RWPE1 (cell line): ENCODE data around the gene ZNF326.

Experiments used
- CTCF ChIA-PET: fragments of 350-600 bp; sonication (Branson Sonifier 250); formaldehyde crosslinking; extraction: SDS; loops from one replicate; lab custom pipeline; 2021; lab: Yijun Ruan, JAX
- POLR2A ChIA-PET: fragments of 400-600 bp; formaldehyde crosslinking; extraction: SDS; loops from one replicate; lab custom pipeline; 2020; ENCODE audit warnings: antibody characterized with exemption; ENCODE audit not compliant: low non-redundant PET; lab: Yijun Ruan, JAX
- DNase-seq: peaks from one replicate; pipeline ENCODE4 v3.0.0; 2012; ENCODE audit warnings: low spot score
- H3K27ac ChIP-seq: fragments of 450-650 bp; 2 replicates; pipeline ENCODE4 v1.5.1; 2017
- CTCF ChIP-seq: fragments of 450-650 bp; conservative IDR thresholded peaks from 2 replicates; pipeline ENCODE4 v1.5.1; 2017; ENCODE audit warnings: low read depth, mild to moderate bottlenecking

Gene ZNF326

GRCh38 chr1:89965193-89965768, 29.6 kb upstream of the ZNF326 start:
- POLR2A ChIA-PET = no interaction called here
- no peak for TF ChIP-seq CTCF
- DNase-seq = no peak
- CTCF ChIA-PET = no interaction called here
- H3K27ac ChIP-seq = peak overlapping the region; percentile 52; the same call in 1 of the 2 replicates

GRCh38 chr1:89966656-89967055, 28.3 kb upstream of the ZNF326 start:
- CTCF ChIA-PET = interaction anchor here (0.6 to 0.7 kb wide), 2 partner anchors 9 to 24 kb away, joined by 3 read pairs; no protein-coding TSS in a partner anchor
- POLR2A ChIA-PET = no interaction called here
- no peak for DNase-seq
- no peak overlapping the region for H3K27ac ChIP-seq
- no peak for TF ChIP-seq CTCF

DNA sequence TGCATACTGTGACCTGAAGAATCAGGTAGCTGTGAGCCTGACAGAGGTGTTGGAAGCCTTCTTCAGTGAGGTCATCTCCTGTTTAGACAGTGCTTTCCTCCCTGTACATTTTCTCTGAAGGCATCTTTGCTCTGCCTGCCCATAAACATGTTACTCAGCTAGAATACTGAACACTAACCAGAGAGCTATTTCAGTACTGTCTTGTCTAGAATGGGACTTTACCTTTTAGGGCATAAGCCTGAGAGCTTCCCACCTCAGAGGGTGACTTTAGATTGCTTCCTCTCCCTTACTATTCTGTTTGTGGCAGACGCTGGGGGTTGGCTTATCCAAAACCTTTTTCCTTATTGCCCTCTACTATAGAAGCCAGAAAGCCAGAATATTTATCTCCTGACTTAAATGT, 23.3 kb upstream of the ZNF326 start:
- POLR2A ChIA-PET = no interaction called here
- CTCF ChIA-PET = no interaction called here
- no peak for DNase-seq
- TF ChIP-seq CTCF = no peak
- no peak overlapping the region for H3K27ac ChIP-seq

GRCh38 chr1:89972024-89972423, 22.9 kb upstream of the ZNF326 start:
- CTCF ChIA-PET = interaction anchor here (0.6 kb wide), 1 partner anchor 47 kb away, joined by 3 read pairs; no protein-coding TSS in a partner anchor
- TF ChIP-seq CTCF = no peak
- DNase-seq = no peak
- POLR2A ChIA-PET = no interaction called here
- H3K27ac ChIP-seq = no peak overlapping the region

DNA sequence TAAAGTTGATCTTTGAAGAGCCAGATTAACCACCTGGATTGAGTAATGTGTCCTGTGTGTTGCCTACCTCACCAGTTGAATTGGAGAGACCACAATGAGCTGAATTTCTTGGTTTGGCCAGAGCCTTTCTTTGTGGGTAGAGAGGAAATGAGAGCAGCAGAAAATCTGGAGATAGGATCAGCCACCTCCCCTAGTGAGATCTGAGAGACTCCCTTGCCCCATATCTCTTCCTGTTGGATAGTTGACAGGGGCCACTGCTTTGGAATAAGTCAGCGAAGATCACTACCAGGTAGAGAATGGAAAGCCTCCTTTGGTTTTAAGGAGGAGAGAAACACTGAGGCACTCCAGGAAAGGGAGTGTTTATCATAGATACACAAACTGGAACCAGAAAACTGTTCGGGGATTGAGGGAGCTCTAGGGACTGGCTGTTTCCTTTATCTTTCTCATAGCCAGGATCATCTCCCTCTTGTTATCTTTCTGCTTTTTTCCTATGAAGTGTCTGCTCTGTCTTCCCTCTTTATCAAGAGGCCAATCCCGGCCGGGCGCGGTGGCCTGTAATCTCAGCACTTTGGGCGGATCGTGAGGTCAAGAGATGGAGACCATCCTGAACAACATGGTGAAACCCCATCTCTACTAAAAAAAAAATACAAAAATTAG, 21.3 kb upstream of the ZNF326 start:
- CTCF ChIA-PET = no interaction called here
- DNase-seq = no peak
- POLR2A ChIA-PET = no interaction called here
- peak overlapping the region; percentile 78 for H3K27ac ChIP-seq
- no peak for TF ChIP-seq CTCF

GRCh38 chr1:89974256-89974655, 20.7 kb upstream of the ZNF326 start:
- CTCF ChIA-PET = no interaction called here
- TF ChIP-seq CTCF = no peak
- POLR2A ChIA-PET = no interaction called here
- DNase-seq = no peak
- H3K27ac ChIP-seq = peak overlapping the region; percentile 78
